ENCODE measurements around the gene PEMT. TPM values are rescaled to one million over a fixed set of nuclear protein-coding genes. Genes with fewer than 3 reads are reported as not detected.

PEMT gene
- total RNA-seq, 1 donor from 2014 or later, result 20.0 TPM

- no peak for DNase-seq (ENCODE audit: low read depth in 2 of 2)
Measured at GRCh38 chr17:17553217-17554195, 38.0 kb downstream of the PEMT start.

- no peak for DNase-seq (ENCODE audit: low read depth in 2 of 2)
Measured at GRCh38 chr17:17552351-17553216, 38.9 kb downstream of the PEMT start.

GRCh38 chr17:17551361-17551760 lies 40.1 kb downstream of the PEMT start:
- DNase-seq (ENCODE audit: low read depth in 2 of 2), result no peak

GRCh38 chr17:17549732-17550366 lies 41.7 kb downstream of the PEMT start:
- no peak for DNase-seq (ENCODE audit: low read depth in 2 of 2)

- DNase-seq (ENCODE audit: low read depth in 2 of 2), result no peak
Measured at GRCh38 chr17:17548044-17548443, 43.5 kb downstream of the PEMT start.

- no peak for DNase-seq (ENCODE audit: low read depth in 2 of 2)
Measured at GRCh38 chr17:17547210-17547764, 44.2 kb downstream of the PEMT start.

DNA sequence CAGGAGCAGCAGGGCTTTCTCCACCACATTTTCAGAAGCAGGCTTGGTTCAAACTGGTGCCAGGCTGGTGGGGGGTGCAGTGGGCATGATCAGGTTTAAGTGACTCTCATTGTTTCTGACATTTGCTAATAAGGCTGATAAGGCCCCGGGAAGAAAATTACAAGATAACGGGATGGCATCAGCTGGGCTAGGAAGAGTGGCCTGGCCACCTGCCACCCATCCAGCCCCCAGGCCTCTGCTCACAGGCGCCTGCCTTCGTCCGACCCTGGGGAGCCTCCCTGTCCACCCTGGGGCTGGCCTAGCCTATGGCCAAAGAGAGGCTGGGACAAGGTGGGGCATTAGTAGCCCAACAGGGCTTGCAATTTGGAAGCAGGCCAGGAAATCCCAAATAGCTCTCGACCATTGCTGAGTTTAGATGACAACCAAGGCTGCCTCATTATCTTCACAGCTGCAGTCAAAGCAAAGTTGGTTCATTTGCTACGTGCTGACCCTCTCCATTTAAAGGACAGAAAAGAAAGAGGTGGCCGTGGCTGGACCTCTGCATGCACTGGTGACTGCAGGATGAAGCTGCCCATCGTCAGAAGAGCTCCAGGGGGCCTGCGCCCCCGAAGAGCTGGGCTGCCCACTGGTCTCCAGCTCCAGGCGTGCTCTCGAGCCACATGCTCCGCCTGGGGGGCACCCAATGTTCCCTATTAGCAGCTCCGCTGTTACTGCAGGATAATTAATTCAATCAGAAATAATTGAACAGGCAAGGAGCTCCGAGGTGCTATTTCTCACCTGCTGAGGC lies 44.9 kb downstream of the PEMT start:
- DNase-seq (ENCODE audit: low read depth in 2 of 2), result no peak

- DNase-seq (ENCODE audit: low read depth in 2 of 2), result no peak
Measured at GRCh38 chr17:17545984-17546383, 45.5 kb downstream of the PEMT start.

DNA sequence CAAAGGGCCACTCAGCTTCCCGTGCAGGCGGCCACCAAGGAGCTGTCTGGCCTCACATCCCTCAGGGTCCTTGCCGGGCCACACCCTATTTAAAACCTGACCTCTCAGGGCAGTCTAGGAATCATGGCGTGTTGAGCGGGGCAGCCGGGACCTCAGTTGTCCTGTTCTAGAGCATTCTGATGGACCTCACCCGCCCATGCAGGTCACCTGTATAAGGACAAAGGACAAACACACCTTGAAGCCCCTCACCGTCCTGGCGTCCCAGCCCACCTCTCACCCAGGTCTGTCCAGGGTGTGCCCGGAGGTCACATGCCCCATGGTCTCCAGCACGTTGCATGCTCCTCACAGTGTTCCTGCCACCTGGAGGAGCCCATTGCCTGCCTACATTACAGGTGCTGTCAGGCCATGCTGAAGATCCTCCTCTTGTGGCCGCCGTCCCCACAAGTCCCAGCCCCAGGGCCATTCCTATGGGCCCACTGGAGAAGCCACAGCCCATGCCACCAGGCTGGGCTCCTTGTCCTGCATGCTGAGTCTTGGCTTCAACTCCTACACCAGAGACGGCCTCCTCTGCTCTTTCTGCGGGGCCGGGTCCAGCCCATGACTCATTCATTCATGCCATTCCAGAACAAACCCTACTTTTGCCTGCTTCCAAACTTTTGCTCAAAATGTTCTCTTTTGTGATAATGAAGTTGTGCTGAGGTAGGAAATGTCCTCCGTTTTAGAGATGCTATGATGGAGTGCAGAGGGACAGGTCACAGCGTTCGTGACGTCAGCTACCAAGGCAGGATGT lies 46.3 kb downstream of the PEMT start:
- DNase-seq (ENCODE audit: low read depth in 2 of 2), result no peak

DNA sequence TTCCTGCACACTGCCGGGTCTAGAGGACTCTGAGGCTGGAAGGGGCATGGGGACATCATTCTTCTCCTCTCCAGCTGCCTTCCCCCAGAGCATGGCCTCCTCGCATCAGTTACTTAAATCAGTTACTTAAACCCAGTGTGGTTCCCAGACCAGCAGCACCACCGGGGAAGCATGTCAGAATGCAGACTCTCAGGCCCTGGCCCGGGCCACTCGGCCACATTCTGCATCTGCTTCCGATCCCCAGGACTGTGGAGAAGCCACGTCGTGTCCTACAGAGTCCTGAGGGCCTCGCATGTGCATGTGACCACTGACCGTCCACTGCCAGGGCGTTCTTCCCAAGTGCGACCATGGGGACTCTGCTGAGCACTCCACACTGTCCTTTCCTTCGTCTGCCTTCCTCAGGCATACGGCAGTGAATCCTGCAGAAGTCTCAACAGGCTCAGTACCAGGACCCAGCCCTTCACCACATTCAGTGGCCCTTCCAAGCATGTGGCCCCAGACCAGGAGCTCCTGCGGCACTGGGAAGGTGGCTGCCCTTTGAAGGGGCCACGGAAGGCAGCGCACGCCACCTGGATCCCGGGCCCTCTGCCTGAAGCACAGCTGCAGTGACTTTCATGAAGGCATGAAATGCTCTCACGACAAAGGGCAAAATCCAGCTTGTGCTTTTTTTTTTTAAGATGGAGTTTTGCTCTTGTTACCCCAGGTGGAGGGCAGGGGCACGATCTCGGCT lies 48.4 kb downstream of the PEMT start:
- DNase-seq (ENCODE audit: low read depth in 2 of 2), result no peak

DNA sequence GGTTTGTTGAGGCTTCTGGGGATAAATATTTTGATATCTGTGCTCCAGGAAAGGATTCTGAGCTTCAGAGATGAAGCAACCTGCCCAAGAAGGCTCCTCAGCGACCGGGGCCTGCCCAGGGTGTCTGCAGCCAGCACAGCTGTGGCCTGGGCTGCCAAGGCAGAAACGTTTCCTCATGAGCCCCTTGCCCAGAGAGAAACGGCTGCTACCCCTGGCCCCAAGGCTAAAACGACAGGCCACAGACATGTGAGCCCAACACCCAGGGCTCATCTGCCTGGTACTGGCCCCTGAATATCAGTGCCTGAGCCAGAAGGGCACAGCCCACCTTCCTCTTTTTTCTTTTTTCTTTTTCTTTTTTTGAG lies 49.9 kb downstream of the PEMT start:
- no peak for DNase-seq (ENCODE audit: low read depth in 2 of 2)

GRCh38 chr17:17540935-17541639 lies 50.4 kb downstream of the PEMT start:
- DNase-seq (ENCODE audit: low read depth in 2 of 2), result no peak

- DNase-seq (ENCODE audit: low read depth in 2 of 2), result no peak
Measured at GRCh38 chr17:17540278-17540906, 51.1 kb downstream of the PEMT start.

GRCh38 chr17:17539591-17539990 lies 51.9 kb downstream of the PEMT start:
- no peak for DNase-seq (ENCODE audit: low read depth in 2 of 2)

DNA sequence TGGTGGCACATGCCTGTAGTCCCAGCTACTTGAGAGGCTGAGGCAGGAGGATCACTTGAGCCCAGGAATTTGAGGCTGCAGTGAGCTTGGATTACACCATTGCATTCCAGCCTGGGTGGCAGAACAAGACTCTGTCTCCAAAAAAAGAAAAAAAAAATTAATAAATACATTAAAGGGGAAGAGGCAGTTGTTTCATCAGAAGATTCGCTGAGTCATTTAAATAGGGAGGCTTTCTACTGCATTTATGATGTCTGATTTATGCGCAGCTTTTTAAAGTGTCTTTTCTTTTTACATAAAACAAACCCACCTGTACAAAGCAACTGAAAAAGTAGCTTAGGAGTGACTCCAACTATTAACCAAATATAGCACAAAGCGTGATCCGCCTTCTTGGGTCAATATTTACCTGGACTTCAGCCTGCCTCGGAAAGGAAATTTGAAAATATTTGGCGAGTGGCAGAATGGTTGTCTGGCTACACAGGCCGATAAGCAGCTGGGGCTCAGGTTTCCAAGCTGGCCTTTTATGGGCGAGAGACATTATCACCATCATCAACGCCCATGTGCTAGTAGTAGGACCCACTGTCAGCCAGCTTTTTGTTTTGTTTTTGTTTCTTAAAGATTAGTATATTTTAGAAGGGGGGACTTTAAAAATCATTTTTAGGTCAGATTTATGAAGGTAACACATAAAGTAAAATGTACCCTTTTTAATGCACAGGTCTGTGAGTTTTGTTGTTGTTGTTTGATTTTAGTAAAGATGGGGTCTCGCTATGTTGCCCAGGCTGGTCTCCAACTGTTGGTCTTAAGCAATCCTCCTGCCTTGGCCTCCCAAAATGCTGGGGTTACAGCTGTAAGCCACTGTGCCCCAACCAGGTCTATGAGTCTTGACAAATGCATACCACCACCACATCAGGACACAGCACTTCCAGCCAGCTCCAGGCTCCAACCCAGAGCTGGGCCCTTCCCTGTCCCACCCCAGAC lies 52.8 kb downstream of the PEMT start:
- peak in 1 of 2 donors; percentile 83 for DNase-seq (ENCODE audit: low read depth in 2 of 2)

GRCh38 chr17:17537311-17538099 lies 54.0 kb downstream of the PEMT start:
- DNase-seq (ENCODE audit: low read depth in 2 of 2), result no peak

All from lung microvascular endothelial cell (primary cell).